Sigmoid colon (tissue), 7 donors: ENCODE measurements around the gene GABBR2. TPM values are rescaled to one million over a fixed set of nuclear protein-coding genes. Genes with fewer than 3 reads are reported as not detected.

Source experiments
- DNase-seq: peaks from one replicate; pipeline ENCODE4 v3.0.0-alpha.2; 2019
- H3K27ac ChIP-seq, 4 donors: fragments of 200-600 bp; sonication (generic); one replicate each; pipeline ENCODE4 v1.5.1; 2016 to 2019; ENCODE audit warnings: mild to moderate bottlenecking in 1 of 4
- H3K27me3 ChIP-seq, 3 donors: fragments of 200-600 bp; sonication (generic); one replicate each; pipeline ENCODE4 v1.5.1; 2019; ENCODE audit warnings: mild to moderate bottlenecking in 1 of 3
- H3K36me3 ChIP-seq, 4 donors: fragments of 200-600 bp; sonication (generic); one replicate each; pipeline ENCODE4 v1.5.1; 2016 to 2019
- H3K4me1 ChIP-seq, 4 donors: fragments of 200-600 bp; sonication (generic); one replicate each; pipeline ENCODE4 v1.5.1; 2017 to 2019
- H3K4me3 ChIP-seq, 4 donors: fragments of 200-600 bp; sonication (generic); one replicate each; pipeline ENCODE4 v1.5.1; 2017 to 2019; ENCODE audit warnings: mild to moderate bottlenecking in 2 of 4, moderate library complexity in 1 of 4
- H3K9me3 ChIP-seq, 4 donors: fragments of 200-600 bp in 3 of 4; sonication (generic) in 3 of 4; one replicate each; pipeline versions ENCODE4 v1.5.1 to v1.6.1; 2013 to 2019
- CTCF ChIP-seq, 4 experiments: fragments of 450-650 bp in 3 of 4; fragments of 200-600 bp in 1 of 4; IDR thresholded peaks; one replicate each; pipeline ENCODE4 v1.5.1; 2016 to 2019; ENCODE audit warnings: antibody characterized with exemption in 4 of 4, mild to moderate bottlenecking in 3 of 4, moderate library complexity in 2 of 4
- EP300 ChIP-seq, 4 donors: sonication (generic); formaldehyde crosslinking; IDR thresholded peaks; one replicate each; pipeline ENCODE4 v1.6.1; 2017; ENCODE audit warnings: antibody characterized with exemption in 4 of 4
- POLR2A ChIP-seq, 2 donors: fragments of 450-650 bp; IDR thresholded peaks; one replicate each; pipeline ENCODE4 v1.6.1; 2016; ENCODE audit warnings: antibody characterized with exemption in 2 of 2, mild to moderate bottlenecking in 2 of 2, moderate library complexity in 2 of 2
- POLR2AphosphoS5 ChIP-seq, 4 donors: sonication (generic); formaldehyde crosslinking; IDR thresholded peaks; one replicate each; pipeline ENCODE4 v1.6.1; 2017; ENCODE audit warnings: antibody characterized with exemption in 4 of 4
- WGBS, 2 donors: extraction: QIAGEN DNeasy Blood & Tissue Kit; methylation state at CpG; one replicate each; pipeline ENCODE4 v1.1.7; 2013; 5-methylcytosine and 5-hydroxymethylcytosine counted together
- intact Hi-C: fragments of 100-400 bp; cut with DNase I; formaldehyde crosslinking; loops from one replicate; pipeline ENCODE4 v1.15.1; 2023
- polyA plus RNA-seq, 3 donors: library from polyadenylated mRNA; stranded (reverse); fragments of 200-250 nt; gene quantifications; one replicate each; pipeline ENCODE4 v1.2.3, GENCODE V29; 2013
- total RNA-seq, 4 donors: library from RNA; depleted of rRNA; stranded (reverse); fragments of >200 nt; gene quantifications; one replicate each; pipeline ENCODE4 v1.1.0, GENCODE V29; 2016
- donor health status: healthy with polysubstance abuse.
- donor health status: Bipolar disorder and iron deficiency.
- donor health status: healthy.

The GABBR2 gene
- total and polyA plus RNA-seq, 7 donors = under 0.01 to 0.04 (median under 0.01) TPM; not detected in 4

- peaks cover 0 to 7% (median 1%) of the 10 kb centered on the region in 4 donors for H3K9me3 ChIP-seq
- no peak overlapping the region for H3K4me3 ChIP-seq
- no peaks in the 10 kb centered on the region for H3K36me3 ChIP-seq
- WGBS, 2 donors = 56 to 70% methylated on average over 12 of the region's 12 CpGs
- no peaks in the 10 kb centered on the region for H3K4me1 ChIP-seq
- H3K27me3 ChIP-seq = peaks cover 0 to 9% (median 0%) of the 10 kb centered on the region in 3 donors
- no peak overlapping the region for H3K27ac ChIP-seq
- intact Hi-C loops = no loop called here
- TF ChIP-seq POLR2AphosphoS5 (IDR thresholded peaks at IDR 0.05) (no peak), CTCF (IDR thresholded peaks at IDR 0.05) (no peak), POLR2A (IDR thresholded peaks at IDR 0.05) (no peak), EP300 (IDR thresholded peaks at IDR 0.05) (no peak)
- no peak for DNase-seq
Measured at GRCh38 chr9:98455256-98456155, 253.2 kb downstream of the GABBR2 start.

- no peak for DNase-seq
- peaks cover 0 to 9% (median 0%) of the 10 kb centered on the region in 3 donors for H3K27me3 ChIP-seq
- H3K4me3 ChIP-seq = no peak overlapping the region
- no peaks in the 10 kb centered on the region for H3K4me1 ChIP-seq
- H3K27ac ChIP-seq = no peak overlapping the region
- H3K36me3 ChIP-seq = no peaks in the 10 kb centered on the region
- WGBS, 2 donors = 86 to 89% methylated on average over 16 of the region's 16 CpGs
- H3K9me3 ChIP-seq = no peaks in the 10 kb centered on the region
- intact Hi-C loops = no loop called here
- no peak for TF ChIP-seq POLR2AphosphoS5 (IDR thresholded peaks at IDR 0.05)
- TF ChIP-seq POLR2A (IDR thresholded peaks at IDR 0.05) = no peak
- no peak for TF ChIP-seq EP300 (IDR thresholded peaks at IDR 0.05)
- TF ChIP-seq CTCF (IDR thresholded peaks at IDR 0.05) = no peak
Measured at GRCh38 chr9:98453589-98454311, 255.0 kb downstream of the GABBR2 start.

GRCh38 chr9:98451576-98451975 is 257.2 kb downstream of the GABBR2 start:
- intact Hi-C loops = no loop called here
- no peak for DNase-seq
- no peak overlapping the region for H3K27ac ChIP-seq
- H3K27me3 ChIP-seq = no peaks in the 10 kb centered on the region
- no peak overlapping the region for H3K4me3 ChIP-seq
- H3K9me3 ChIP-seq = no peaks in the 10 kb centered on the region
- H3K36me3 ChIP-seq = no peaks in the 10 kb centered on the region
- H3K4me1 ChIP-seq = no peaks in the 10 kb centered on the region
- TF ChIP-seq POLR2A (IDR thresholded peaks at IDR 0.05) = no peak
- TF ChIP-seq POLR2AphosphoS5 (IDR thresholded peaks at IDR 0.05) = no peak
- TF ChIP-seq EP300 (IDR thresholded peaks at IDR 0.05) = no peak
- no peak for TF ChIP-seq CTCF (IDR thresholded peaks at IDR 0.05)
- 37 to 84% methylated on average over 1 of the region's 1 CpG for WGBS, 2 donors

- intact Hi-C loops = no loop called here
- no peak for DNase-seq
- H3K27ac ChIP-seq = no peak overlapping the region
- TF ChIP-seq EP300 (IDR thresholded peaks at IDR 0.05) = no peak
- TF ChIP-seq CTCF (IDR thresholded peaks at IDR 0.05) = no peak
- TF ChIP-seq POLR2AphosphoS5 (IDR thresholded peaks at IDR 0.05) = no peak
- no peak for TF ChIP-seq POLR2A (IDR thresholded peaks at IDR 0.05)
- no peaks in the 10 kb centered on the region for H3K27me3 ChIP-seq
- no peaks in the 10 kb centered on the region for H3K9me3 ChIP-seq
- 63 to 79% methylated on average over 2 of the region's 2 CpGs for WGBS, 2 donors
- no peaks in the 10 kb centered on the region for H3K4me1 ChIP-seq
- no peaks in the 10 kb centered on the region for H3K36me3 ChIP-seq
- no peak overlapping the region for H3K4me3 ChIP-seq
Measured at GRCh38 chr9:98450496-98450895, 258.2 kb downstream of the GABBR2 start.
